Measurements from ENCODE around the gene VWA7.

The VWA7 gene

DNA sequence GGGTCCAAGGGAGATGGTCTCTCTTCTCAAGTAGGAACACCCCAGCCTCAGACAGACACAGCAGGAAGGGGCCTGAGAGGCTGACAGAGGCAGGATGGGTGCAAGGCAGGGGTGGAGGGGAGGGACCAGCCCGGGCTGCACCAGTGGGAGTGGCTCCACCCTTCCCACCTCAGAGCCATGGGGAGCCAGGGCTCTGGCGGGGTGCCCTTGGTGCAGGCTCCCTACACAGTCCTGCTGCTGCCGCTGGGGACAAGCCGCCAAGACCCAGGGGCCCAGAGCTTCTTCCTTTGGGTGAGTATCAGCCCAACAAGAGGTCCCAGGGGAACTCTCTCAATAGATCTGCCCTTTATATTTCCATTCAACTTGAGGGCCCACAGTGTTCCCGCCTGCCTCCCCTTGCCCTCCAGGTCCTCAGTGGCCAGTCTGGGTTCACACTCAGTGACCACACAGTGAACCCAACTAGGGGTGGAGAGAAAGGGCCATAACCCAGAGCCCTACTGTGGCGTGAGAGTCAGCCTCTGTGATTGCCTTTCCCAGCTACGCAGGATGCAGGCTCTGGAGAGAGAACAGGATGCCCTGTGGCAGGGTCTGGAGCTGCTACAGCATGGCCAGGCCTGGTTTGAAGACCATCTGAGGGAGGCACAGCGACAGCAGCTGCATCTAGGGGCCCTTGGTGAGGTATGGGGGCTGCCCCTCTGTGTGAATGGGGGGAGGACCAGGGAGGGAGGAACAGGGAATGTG lies 14.1 kb downstream of the VWA7 start:
- Histone ChIP-seq H3K36me3 (replicated peaks) (no peaks in the 10 kb centered on the region), H3K27me3 (replicated peaks) (no peaks in the 10 kb centered on the region), H3K27ac (no peak overlapping the region), H3K4me3 (ENCODE audit: low read depth, low read length) (no peak overlapping the region)
- TF ChIP-seq, protein P1, sequence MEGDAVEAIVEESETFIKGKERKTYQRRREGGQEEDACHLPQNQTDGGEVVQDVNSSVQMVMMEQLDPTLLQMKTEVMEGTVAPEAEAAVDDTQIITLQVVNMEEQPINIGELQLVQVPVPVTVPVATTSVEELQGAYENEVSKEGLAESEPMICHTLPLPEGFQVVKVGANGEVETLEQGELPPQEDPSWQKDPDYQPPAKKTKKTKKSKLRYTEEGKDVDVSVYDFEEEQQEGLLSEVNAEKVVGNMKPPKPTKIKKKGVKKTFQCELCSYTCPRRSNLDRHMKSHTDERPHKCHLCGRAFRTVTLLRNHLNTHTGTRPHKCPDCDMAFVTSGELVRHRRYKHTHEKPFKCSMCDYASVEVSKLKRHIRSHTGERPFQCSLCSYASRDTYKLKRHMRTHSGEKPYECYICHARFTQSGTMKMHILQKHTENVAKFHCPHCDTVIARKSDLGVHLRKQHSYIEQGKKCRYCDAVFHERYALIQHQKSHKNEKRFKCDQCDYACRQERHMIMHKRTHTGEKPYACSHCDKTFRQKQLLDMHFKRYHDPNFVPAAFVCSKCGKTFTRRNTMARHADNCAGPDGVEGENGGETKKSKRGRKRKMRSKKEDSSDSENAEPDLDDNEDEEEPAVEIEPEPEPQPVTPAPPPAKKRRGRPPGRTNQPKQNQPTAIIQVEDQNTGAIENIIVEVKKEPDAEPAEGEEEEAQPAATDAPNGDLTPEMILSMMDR (IDR thresholded peaks at IDR 0.05; ENCODE audit: low read depth, low read length, missing control alignments), result no peak
- DNase-seq, result no peak
- in situ Hi-C loops (cut with HindIII; ENCODE audit: low pct_ligation_motif_present, low sequenced_read_pairs), result no loop called here

DNA sequence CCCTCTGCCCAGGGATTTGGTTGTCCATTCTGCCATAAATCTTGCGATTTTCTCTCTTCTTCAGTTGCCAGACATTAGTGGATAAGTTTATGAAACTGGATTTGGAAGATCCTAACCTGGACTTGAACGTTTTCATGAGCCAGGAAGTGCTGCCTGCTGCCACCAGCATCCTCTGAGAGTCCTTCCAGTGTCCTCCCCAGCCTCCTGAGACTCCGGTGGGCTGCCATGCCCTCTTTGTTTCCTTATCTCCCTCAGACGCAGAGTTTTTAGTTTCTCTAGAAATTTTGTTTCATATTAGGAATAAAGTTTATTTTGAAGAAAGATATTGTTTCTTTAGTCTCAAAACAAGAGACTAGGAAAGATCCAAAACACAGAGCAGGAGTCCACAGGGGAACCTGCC lies 14.8 kb downstream of the VWA7 start, which contains the start of gene SAPCD1:
Gene SAPCD1, plus strand, starts transcription at position 301 of the 400 bp plus-strand sequence. CDS start 399 bp downstream, outside the sequence.
- TF ChIP-seq, protein P1 (IDR thresholded peaks at IDR 0.05; ENCODE audit: low read depth, low read length, missing control alignments), result no peak
- H3K27me3 ChIP-seq (replicated peaks), result no peaks in the 10 kb centered on the region
- in situ Hi-C loops (cut with HindIII; ENCODE audit: low pct_ligation_motif_present, low sequenced_read_pairs), result no loop called here
- H3K27ac ChIP-seq, result no peak within 1 kb of the TSS
- no peaks in the 10 kb centered on the region for H3K36me3 ChIP-seq (replicated peaks)
- H3K4me3 ChIP-seq (ENCODE audit: low read depth, low read length), result no peak within 1 kb of the TSS
- DNase-seq, result no peak

DNA sequence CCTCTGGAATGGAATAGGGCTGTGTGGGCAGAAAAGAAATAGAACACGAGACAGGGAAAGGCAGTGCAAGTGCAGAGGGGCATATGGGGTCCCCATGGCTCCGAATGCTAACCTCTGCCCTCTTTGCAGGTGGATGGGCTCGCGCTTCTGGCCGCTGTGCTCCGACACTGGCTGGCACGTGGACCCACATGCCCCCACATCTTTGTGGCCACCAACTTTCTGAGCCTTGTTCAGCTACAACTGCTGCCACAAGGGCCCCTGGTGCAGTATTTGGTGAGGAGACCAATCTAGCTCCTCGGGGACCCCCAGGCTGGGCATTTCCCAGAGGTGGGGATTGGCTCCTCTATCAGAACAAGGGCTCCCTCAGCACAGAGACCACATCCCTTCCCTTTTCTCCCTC lies 15.8 kb downstream of the VWA7 start:
- TF ChIP-seq, protein P1 (IDR thresholded peaks at IDR 0.05; ENCODE audit: low read depth, low read length, missing control alignments), result no peak
- Histone ChIP-seq H3K36me3 (replicated peaks) (no peaks in the 10 kb centered on the region), H3K27ac (no peak overlapping the region), H3K4me3 (ENCODE audit: low read depth, low read length) (no peak overlapping the region), H3K27me3 (replicated peaks) (no peaks in the 10 kb centered on the region)
- no peak for DNase-seq
- in situ Hi-C loops (cut with HindIII; ENCODE audit: low pct_ligation_motif_present, low sequenced_read_pairs), result no loop called here

DNA sequence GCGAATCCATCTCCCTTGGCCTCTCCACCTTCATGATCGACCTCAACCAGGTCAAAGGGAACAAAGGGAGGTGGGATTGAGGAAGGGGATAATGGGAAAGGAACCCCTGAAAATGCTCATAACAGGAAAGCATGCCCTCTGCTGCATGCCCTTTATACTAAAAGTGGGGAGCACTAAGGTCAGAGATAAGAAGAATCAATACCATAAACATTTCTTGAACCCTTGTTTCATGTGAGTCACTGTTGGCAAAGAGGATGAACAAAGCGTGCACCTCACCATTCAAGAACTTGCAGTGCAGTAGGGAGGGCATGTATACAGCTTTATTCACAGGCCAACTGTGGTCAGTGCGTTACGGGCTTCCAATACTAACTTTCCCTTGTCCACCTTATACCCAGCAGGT lies 16.3 kb downstream of the VWA7 start:
- no peak overlapping the region for H3K27ac ChIP-seq
- no peaks in the 10 kb centered on the region for H3K27me3 ChIP-seq (replicated peaks)
- TF ChIP-seq, protein P1 (IDR thresholded peaks at IDR 0.05; ENCODE audit: low read depth, low read length, missing control alignments), result no peak
- no peaks in the 10 kb centered on the region for H3K36me3 ChIP-seq (replicated peaks)
- in situ Hi-C loops (cut with HindIII; ENCODE audit: low pct_ligation_motif_present, low sequenced_read_pairs), result no loop called here
- no peak overlapping the region for H3K4me3 ChIP-seq (ENCODE audit: low read depth, low read length)
- no peak for DNase-seq

DNA sequence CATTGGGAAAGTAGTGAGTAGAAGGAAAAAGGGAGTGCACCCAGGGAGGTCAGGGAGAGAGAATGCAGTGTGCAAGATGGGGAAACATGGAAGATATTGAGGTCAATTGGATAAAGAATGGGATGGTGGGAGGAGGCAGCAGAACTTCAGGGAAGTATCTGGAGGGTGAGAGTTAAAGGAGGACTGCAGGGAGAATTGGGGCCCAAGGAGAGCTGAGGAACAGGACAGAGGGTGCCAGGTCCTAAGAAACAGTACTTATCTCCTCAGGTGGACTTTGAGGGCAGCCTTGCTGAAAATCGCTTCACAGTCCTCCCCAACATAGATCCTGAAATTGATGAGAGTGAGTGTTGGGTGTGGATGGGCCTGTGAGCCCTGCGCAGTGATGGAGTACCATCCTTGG lies 18.8 kb downstream of the VWA7 start:
- Histone ChIP-seq H3K36me3 (replicated peaks) (no peaks in the 10 kb centered on the region), H3K27me3 (replicated peaks) (no peaks in the 10 kb centered on the region), H3K4me3 (ENCODE audit: low read depth, low read length) (no peak overlapping the region), H3K27ac (no peak overlapping the region)
- TF ChIP-seq, protein P1 (IDR thresholded peaks at IDR 0.05; ENCODE audit: low read depth, low read length, missing control alignments), result no peak
- in situ Hi-C loops (cut with HindIII; ENCODE audit: low pct_ligation_motif_present, low sequenced_read_pairs), result no loop called here
- no peak for DNase-seq

Data from brain microvascular endothelial cell (primary cell).